ENCODE results near the gene RTN3. TPM values are rescaled to one million over a fixed set of nuclear protein-coding genes. Genes with fewer than 3 reads are reported as not detected.

Gene RTN3
- total RNA-seq, 2 donors from 2014 or later, result 64.4 to 96.3 TPM

- H3K27ac ChIP-seq, result no peak overlapping the region
- no peaks in the 10 kb centered on the region for H3K4me1 ChIP-seq
- no peaks in the 10 kb centered on the region for H3K27me3 ChIP-seq
- H3K36me3 ChIP-seq, result no peaks in the 10 kb centered on the region
- no peak overlapping the region for H3K4me3 ChIP-seq
- no peak for TF ChIP-seq CTCF (IDR thresholded peaks at IDR 0.05)
- no peaks in the 10 kb centered on the region for H3K9me3 ChIP-seq
- no peak for DNase-seq (ENCODE audit: low spot score)
Measured at GRCh38 chr11:63719001-63719400, 37.7 kb downstream of the RTN3 start.

DNA sequence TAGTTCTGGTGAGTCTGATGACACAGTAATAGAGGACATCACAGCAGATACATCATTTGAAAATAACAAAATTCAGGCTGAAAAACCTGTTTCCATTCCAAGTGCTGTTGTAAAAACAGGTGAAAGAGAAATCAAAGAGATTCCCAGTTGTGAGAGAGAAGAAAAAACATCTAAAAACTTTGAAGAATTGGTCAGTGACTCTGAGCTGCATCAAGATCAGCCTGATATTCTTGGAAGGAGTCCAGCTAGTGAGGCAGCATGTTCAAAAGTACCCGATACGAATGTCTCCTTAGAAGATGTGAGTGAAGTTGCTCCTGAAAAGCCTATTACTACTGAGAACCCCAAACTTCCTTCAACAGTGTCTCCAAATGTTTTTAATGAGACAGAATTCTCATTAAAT is 38.7 kb downstream of the RTN3 start:
- H3K4me1 ChIP-seq, result no peaks in the 10 kb centered on the region

GRCh38 chr11:63720611-63721010 is 39.3 kb downstream of the RTN3 start:
- TF ChIP-seq CTCF (IDR thresholded peaks at IDR 0.05), result no peak
- Histone ChIP-seq H3K4me3 (no peak overlapping the region), H3K9me3 (no peaks in the 10 kb centered on the region), H3K4me1 (no peaks in the 10 kb centered on the region), H3K27me3 (no peaks in the 10 kb centered on the region), H3K36me3 (no peaks in the 10 kb centered on the region), H3K27ac (no peak overlapping the region)
- DNase-seq (ENCODE audit: low spot score), result no peak

More for the DNA sequence above, 38.7 kb downstream of the RTN3 start:
- H3K9me3 ChIP-seq, result no peaks in the 10 kb centered on the region
- DNase-seq (ENCODE audit: low spot score), result no peak
- no peaks in the 10 kb centered on the region for H3K27me3 ChIP-seq
- no peak overlapping the region for H3K27ac ChIP-seq
- H3K4me3 ChIP-seq, result no peak overlapping the region
- H3K36me3 ChIP-seq, result no peaks in the 10 kb centered on the region
- no peak for TF ChIP-seq CTCF (IDR thresholded peaks at IDR 0.05)

GRCh38 chr11:63729326-63729725 is 48.0 kb downstream of the RTN3 start:
- no peak overlapping the region for H3K4me3 ChIP-seq
- H3K27ac ChIP-seq, result no peak overlapping the region
- no peaks in the 10 kb centered on the region for H3K27me3 ChIP-seq
- no peaks in the 10 kb centered on the region for H3K36me3 ChIP-seq
- DNase-seq (ENCODE audit: low spot score), result no peak
- H3K9me3 ChIP-seq, result no peaks in the 10 kb centered on the region
- TF ChIP-seq CTCF (IDR thresholded peaks at IDR 0.05), result no peak
- no peaks in the 10 kb centered on the region for H3K4me1 ChIP-seq

DNA sequence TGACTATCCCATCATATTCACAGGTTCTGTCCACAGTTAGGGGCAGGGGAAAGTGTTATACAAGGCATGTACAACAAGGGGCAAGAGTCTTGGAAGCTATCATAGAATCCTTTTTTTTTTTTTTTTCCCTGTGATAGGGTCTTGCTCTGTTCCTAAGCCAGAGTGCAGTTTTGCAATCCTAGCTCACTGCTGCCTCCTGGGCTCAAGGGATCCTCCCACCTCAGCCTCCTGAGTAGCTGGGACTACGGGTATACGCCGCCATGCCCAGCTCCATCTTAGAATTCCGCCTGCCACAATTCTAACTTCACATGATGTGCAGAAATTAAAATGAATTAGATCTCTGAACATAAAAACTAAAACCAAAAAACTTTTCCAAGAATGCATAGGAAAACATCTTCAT is 55.6 kb downstream of the RTN3 start:
- H3K27ac ChIP-seq, result no peak overlapping the region
- no peaks in the 10 kb centered on the region for H3K9me3 ChIP-seq
- H3K4me1 ChIP-seq, result no peaks in the 10 kb centered on the region
- no peak overlapping the region for H3K4me3 ChIP-seq
- no peak for TF ChIP-seq CTCF (IDR thresholded peaks at IDR 0.05)
- no peak for DNase-seq (ENCODE audit: low spot score)
- H3K36me3 ChIP-seq, result no peaks in the 10 kb centered on the region
- H3K27me3 ChIP-seq, result no peaks in the 10 kb centered on the region

DNA sequence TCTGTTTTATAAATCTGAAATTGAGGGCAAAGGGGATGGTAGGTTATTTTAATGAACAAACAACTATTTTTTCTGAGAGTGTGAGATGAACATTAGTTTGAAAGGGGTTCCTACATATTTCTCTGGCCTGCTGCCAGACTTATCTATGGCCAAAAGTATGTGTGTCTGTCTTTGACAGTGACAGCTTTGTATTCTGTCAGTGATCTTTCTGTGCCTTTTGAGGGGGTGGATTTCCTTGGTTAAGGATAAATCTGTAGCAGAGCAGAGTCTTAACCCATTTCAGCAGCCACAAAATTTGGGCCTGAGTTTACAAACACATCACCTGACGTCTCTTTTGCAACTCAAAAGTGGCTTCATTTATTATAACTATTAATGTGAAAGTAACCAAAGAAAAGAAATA is 56.4 kb downstream of the RTN3 start:
- Histone ChIP-seq H3K4me1 (no peaks in the 10 kb centered on the region), H3K36me3 (no peaks in the 10 kb centered on the region), H3K4me3 (no peak overlapping the region), H3K27ac (no peak overlapping the region), H3K9me3 (no peaks in the 10 kb centered on the region), H3K27me3 (no peaks in the 10 kb centered on the region)
- TF ChIP-seq CTCF (IDR thresholded peaks at IDR 0.05), result no peak
- DNase-seq (ENCODE audit: low spot score), result no peak
